ENCODE measurements around the gene RPS4Y1.
"Not testable (repeated sequence)": the region's sequence is repeated elsewhere in the genome, so short reads cannot be mapped to it uniquely, and the experiment has no call there.

RPS4Y1 gene

DNA sequence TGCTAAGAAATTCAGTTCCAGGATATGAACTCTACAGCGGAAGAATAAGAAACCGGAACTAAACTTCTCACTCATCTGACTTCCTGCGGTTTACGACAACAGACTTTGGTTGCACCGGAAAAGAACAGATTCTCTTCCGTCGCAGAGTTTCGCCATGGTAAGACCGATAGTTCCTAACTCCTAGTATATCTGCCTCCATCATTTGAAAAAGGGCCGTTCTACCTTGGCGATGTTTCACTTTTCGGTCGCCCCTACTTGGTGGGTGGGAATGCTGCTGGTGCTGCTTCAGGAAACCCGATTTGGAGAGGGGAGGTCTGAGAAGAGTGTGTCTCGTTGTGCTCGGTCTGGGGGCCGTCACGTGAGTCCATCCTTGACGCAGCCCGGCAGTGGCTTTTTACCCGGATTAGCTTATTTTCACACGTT, at the start of gene RPS4Y1:
Gene RPS4Y1, plus strand, starts transcription at position 132 of the 423 bp plus-strand sequence. Its CDS starts 23 bp downstream, at position 155.
- peak in 1 of 2 donors; percentile 16 for DNase-seq (ENCODE audit: low read depth in 2 of 2)

DNA sequence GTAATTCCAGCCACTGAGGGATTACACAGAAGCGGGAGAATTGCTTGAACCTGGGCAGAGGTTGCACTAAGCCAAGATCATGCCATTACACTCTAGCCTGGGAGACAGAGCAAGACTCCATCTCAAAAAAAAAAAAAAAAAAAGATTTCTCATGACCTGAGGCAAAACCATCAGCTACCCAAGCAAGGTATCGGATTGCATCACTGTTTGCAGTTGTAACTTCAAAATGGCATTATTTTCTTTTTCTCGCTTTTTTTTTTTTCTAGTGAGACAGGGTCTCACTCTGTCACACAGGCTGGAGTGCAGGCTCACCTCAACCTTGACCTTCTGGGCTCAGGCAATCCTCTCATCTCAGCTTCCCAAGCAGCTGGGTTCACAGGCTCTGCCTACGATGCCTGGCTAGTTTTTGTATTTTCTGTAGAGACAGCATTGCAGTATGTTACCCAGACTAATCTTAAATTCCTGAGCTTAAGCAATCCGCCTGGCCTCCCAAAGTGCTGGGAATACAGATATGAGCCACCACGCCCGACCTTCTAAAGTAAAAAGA, 44.4 kb upstream of the RPS4Y1 start:
- no peak for DNase-seq (ENCODE audit: low read depth in 2 of 2)

DNA sequence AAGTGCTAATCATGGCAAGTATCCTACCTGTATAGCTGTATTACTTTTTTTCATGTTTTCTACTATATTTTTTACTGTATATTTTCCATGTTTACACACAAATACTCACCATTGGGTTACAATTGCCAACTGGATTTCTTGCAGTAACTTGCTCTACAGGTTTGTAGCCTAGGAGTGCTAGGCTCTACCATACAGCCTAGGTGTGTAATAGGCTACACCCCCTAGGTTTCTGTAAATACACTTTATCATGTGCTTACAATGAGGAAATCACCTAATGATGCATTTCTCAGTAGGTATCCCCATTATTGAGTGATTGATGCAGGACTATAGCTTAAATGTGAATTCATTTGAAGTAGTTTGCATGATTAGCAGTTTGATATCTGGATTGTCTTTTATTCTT, 43.4 kb upstream of the RPS4Y1 start:
- DNase-seq (ENCODE audit: low read depth in 2 of 2) = no peak

DNA sequence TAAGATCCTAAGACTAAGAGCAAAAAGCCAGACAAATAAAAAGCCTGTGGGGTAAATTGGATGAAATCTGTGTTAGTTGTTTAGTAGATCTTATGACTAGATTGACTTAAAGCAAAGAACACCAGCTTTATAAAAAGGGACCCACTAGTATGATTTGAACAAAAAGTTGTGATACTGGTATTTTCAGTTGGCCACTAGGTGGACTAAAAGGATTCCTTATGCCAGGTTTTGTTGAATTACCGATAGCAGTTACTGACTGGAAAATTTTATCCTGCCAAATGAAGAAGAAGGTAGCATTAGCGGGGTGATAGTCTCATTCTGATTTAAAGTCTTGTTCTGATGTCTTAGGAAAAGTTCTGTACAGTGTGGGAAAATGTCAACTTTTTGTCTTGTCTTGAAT, 41.2 kb upstream of the RPS4Y1 start:
- no peak for DNase-seq (ENCODE audit: low read depth in 2 of 2)

DNA sequence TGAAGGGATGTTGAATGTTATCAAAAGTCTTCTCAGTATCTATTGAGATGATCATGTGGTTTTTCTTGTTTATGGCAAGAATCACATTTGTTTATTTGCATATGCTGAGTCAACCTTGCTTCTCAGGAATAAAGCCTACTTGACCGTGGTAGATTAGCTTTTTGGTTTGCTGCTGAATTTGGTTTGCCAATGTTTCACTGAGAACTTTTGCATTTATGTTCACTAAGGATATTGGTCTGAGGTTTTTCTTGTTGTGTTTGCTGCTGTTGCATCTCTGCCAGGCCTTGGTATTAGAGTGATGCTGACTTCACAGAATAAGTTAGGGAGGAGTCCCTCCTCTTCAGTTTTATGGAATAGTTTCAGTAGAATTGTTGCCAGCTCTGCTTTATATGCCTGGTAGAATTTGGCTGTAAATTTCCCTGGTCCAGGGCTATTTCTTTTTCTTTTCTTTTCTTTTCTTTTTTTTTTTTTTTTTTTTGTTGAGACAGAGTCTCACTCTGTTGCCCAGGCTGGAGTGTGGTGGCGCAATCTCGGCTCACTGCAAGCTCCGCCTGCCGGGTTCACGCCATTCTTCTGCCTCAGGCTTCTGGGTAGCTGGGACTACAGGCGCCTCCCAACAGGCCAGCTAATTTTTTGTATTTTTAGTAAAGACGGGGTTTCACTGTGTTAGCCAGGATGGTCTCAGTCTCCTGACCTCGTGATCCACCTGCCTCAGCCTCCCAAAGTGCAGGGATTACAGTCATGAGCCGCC, 24.1 kb upstream of the RPS4Y1 start:
- not testable (repeated sequence) for DNase-seq (ENCODE audit: low read depth in 2 of 2)

DNA sequence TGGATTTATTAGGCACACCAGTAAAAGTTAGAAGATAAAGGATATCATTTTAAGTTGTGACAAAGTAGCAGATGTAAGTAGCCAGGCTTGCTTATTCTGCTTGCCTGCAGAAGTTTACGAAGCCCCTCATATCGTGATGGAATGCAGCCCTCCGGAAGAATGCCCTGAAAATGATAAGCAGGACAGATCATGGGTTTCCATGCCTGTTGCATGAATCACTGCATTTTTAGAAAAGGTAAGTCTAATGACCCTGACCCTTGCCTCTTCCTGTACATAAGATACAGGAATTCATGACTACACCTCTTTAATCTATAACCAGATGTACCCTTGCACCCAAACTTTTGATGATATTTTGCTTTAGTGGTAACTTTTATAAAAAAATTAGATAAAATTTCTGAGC, 16.9 kb upstream of the RPS4Y1 start:
- no peak for DNase-seq (ENCODE audit: low read depth in 2 of 2)

DNA sequence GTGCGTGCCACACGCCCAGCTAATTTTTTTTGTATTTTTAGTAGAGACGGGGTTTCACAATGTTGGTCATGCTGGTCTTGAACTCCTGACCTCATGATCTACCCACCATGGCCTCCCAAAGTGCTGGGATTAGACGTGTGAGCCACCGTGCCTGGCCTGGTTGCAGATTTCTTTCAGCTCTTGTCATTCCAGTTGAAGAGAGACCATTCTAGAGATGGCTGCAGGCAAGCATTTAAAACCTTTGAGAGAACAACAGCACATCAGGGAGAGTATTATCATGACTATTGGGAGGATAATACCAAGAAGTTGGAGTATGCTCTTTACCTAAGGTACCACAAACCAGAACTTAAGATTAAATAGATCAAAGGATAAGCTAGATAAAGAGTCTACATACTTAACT, 12.9 kb upstream of the RPS4Y1 start:
- no peak for DNase-seq (ENCODE audit: low read depth in 2 of 2)

DNA sequence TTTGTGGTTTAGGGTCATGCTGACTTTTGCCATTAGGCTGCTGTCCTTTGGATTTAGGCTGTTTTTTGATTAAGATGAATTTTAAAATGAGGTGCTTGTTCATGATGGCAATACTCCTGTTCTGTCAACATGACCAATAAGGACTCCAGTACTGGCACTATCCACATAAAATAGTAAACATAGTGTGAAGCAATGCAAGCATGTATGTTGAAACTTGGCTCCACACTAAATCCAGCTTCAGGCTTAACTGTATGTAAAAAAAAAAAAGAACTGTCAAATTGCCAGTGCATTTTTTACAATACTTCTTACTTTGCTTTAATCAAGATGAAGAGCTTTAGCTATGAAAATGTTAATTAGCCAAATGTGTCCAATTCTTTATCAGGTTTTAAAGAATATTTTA, 6.2 kb upstream of the RPS4Y1 start:
- no peak for DNase-seq (ENCODE audit: low read depth in 2 of 2)

DNA sequence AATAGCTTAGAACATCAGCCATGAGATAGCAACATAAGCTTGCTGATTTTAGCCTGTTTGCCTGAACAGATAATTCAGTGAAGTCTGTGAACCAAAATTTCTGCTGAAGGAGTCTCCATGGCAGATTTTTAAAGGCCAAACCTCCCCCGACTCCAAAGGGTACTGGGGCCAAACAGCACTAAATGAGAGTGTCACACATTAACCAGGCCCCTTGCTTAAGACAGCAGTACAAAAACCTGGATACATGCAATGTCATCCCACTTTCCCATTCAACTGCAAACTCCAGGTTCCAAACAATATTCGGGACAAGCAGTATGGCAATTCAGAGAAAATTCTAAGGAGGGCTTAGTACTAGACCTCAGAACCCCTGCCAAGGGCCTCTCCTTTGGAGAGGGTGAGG, 4.3 kb upstream of the RPS4Y1 start:
- no peak for DNase-seq (ENCODE audit: low read depth in 2 of 2)

DNA sequence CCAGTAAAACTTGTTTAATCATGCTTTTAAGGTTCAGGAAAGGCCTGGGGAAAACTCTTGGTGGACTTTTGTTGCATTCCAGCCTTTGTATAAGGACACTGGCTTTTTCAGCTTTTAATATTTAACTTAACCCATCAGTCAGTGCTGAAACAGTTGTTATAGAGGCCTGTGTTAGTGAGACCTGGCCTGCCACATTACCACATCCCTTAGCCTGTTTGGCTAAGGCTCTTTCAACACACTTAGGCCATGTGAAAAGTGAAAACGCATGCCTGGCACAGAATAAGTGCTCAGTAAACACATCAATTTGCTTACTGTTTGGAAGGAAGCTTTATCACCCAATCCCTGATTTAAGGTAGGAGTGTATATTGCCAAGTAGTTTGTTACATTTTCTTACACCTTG, 3.5 kb upstream of the RPS4Y1 start:
- DNase-seq (ENCODE audit: low read depth in 2 of 2) = no peak

DNA sequence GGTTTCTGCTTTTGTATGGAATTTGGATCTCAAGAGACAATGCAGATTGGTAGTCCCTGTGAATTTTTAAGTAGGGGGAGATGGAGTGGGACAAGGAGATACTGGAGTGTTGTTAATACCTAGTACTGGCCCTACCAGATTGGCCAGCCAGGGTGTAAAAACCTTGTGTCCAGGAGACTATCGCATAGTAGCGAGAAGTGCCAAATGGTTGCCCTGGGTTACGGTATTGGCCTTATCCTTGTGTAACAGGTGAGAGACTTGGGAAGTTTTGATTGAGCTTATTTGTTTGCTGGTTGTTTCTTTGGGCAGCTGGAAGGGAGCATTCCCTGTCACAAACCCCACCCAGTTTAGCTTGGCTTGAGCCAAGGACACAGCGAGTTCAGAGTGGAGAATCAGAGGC, 5.4 kb downstream of the RPS4Y1 start:
- DNase-seq (ENCODE audit: low read depth in 2 of 2) = no peak

DNA sequence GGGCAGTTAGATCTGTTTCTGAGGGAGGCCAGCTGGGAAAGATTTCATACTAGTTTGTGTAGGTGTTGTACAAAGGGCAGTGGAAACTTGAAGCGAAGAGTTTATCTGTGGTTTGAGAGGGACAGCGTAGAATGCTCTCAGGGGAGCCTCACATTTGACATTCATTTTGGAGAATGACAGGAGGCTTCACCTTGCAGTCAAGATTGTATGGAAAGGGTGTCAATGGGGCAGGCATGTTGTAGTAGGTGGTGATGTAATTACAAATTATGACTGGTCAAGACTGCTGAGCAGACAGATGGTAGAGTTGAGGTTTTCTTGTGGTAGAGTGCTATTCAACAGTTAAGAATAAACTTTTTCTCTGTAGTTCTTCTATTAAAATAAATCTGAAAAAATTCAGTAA, 7.0 kb downstream of the RPS4Y1 start:
- no peak for DNase-seq (ENCODE audit: low read depth in 2 of 2)

DNA sequence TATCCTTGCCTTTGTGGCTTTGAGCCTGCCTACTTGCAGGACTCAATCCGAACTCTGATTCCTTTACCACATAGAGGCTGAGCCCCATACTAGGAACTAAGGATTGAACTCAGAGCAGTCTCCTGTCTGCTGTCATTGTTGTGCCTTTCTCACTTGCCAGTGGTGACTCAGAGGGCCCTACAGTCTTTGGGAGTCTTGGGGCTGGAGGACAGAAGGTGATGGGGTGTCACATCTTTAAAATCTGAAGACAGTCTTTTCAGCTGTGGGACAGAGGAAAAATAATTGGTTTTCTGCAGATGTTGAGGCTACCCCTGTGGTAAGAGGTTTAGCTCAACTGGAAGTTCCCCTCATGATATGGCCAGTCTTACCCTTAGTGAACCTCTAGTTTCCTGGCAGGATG, 8.0 kb downstream of the RPS4Y1 start:
- DNase-seq (ENCODE audit: low read depth in 2 of 2) = no peak

DNA sequence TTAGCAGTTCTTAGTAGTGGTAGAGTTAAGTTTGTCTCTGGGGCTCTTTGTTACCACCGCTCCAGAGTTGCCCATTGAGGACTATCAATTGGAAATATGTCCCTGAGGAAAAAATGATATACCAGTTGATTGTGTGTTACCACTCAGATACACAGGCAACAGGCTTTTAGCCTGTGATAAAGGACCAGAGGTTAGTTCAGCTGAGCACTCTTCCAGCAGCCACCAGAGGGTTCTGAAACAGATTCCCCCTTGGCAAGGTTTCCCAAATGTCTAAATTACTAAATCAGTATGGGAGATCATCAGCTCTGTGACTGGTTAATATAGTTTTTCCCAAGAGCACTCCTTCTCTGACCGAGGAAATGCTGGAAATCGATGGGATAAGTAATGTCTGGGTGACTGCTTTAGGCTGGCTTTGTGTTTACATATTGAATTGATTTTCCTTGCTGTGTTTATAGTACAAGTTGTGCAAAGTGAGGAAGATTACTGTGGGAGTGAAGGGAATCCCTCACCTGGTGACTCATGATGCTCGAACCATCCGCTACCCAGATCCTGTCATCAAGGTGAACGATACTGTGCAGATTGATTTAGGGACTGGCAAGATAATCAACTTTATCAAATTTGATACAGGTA, 12.9 kb downstream of the RPS4Y1 start:
- no peak for DNase-seq (ENCODE audit: low read depth in 2 of 2)

DNA sequence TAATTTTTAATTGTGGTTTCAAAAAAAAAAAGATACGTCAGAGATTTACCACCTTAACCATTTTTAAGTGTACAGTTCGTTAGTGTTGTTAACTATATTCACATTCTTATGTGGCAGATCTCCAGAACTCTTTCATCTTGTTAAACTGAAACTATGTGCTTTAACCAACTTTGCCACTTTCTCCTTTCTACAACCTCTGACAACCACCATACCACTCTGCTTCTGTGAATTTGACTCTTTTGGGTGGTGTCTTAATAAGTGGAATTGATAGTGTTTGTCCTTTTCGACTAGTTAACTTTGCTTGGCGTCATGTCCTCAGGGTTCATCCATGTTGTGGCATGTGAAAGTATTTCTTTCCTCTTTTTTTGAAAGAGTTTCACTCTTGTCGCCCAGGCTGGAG, 15.7 kb downstream of the RPS4Y1 start:
- no peak for DNase-seq (ENCODE audit: low read depth in 2 of 2)

DNA sequence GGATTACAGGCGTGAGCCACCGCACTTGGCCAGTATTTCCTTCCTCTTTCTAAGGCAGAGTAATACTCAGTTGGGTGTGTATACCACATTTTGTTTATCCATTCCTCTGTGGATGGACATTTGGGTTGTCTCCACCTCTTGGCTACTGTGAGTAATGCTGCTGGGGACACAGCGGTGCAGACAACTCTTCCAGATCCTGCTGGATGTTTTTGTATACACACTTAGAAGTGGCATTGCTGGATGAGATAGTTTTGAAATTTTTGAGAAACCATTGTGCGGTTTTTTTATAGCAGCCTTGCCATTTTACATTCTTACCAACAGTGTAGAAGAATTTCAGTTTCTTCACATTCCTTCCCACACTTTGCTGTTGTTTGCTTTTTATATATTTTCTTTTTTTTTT, 16.3 kb downstream of the RPS4Y1 start:
- DNase-seq (ENCODE audit: low read depth in 2 of 2) = no peak

DNA sequence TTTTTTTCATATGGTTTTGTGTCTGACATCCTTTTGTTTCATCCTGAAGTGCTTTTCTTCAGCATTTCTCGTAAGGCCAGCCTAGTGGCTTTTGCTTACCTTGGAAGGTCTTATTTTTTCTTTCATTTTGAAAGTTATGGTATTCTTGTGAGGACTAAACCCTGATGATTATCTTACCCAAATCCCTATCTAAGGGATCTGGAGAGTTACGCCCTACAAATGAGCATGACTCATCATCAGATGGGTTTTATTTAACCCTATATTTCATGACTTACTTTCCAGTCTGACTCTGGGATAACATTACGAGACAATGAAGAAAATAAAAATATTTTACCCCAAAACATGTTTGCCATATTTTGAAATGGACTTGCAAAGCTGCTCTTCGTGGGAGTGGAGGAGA, 18.4 kb downstream of the RPS4Y1 start:
- no peak for DNase-seq (ENCODE audit: low read depth in 2 of 2)

DNA sequence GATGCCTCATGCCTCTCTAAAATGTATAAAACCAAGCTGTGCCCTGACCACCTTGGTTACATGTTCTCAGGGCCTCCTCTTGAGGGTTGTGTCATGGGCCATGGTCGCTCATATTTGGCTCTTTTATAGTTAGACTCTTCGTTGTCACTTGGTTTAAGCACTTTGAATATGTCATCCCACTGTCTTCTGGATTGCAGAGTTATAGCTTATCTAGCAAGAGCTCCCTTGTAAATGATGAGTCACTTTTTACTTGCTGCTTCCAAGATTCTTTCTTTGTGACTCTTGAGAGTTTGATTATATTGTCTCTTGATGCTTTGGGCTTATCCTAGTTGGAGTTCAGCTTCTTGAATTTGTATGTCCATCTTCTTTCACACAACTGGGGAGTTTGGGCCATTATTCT, 19.1 kb downstream of the RPS4Y1 start:
- DNase-seq (ENCODE audit: low read depth in 2 of 2) = no peak

DNA sequence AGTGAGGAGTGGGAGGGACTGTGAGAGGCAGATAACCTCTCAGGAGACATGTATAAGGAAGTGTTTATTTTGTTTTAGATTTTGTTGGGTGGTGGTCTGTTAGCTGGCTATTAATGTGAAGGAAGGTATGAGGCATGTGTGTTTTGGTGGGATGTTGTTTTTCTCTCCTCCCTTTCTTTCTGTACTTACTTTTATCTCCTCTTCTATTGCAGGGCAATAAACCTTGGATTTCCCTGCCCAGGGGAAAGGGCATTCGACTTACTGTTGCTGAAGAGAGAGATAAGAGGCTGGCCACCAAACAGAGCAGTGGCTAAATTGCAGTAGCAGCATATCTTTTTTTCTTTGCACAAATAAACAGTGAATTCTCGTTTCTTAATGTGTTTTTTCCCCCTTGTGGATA, 25.2 kb downstream of the RPS4Y1 start:
- DNase-seq (ENCODE audit: low read depth in 2 of 2) = no peak

DNA sequence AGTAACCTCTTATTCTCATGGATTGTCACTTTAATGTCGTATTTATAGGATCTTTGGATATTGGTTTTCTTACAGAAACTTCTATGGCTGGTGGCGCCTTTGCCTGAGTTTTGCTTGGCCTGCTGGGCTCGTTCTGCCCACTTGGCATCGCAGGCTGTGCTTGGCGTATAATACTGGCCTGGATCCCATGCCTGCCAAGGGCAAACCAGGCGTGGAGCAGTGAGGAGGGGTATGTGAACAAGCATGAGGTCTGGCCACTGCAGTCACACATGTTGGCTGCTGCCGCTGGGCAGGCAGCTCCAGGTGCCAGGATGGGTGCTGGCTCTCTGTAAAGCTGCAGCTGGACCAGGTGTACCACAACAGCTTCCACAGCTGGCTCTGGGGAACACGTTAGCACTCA, 26.1 kb downstream of the RPS4Y1 start:
- no peak for DNase-seq (ENCODE audit: low read depth in 2 of 2)

DNA sequence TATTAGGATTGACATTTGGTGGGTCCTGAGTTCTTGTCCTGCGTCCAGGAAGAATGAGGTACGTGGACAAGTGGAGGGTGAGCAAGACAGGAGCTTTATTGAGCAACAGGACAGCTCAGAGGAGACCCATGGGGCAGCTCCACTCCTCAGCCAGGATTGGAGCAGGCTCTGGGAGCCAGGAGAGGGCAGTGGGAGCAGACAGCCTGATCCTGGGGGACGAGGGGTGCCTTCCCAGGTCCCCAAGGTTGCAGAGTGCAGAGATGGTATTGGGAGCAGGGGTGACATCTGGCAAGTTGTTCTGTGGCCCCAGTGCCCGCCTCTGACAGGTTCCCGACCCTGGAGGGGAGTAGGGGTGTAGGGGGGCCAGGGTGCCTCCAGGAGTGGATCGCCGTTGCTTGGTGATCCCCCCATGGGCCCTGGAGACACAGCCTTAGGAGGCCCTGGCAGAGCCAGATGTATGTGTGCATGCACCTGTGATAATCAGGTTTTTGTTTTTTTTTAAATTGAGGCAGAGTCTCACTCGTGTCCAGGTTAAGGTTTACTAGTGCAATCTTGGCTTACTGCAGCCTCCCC, 26.7 kb downstream of the RPS4Y1 start:
- DNase-seq (ENCODE audit: low read depth in 2 of 2) = no peak

DNA sequence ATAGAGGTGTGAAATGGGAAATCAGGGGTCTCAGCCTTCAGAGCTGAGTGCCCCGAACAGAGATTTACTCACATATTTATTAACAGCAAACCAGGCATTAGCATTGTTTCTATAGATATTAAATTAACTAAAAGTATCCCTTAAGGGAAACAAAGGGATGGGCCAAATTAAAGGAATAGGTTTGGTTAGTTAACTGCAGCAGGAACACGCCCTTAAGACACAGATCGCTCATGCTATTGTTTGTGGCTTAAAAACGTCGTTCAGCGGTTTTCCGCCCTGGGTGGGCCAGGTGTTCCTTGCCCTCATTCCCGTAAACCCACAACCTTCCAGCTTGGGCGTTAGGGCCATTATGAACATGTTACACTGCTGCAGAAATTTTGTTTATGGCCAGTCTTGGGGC, 30.8 kb downstream of the RPS4Y1 start:
- DNase-seq (ENCODE audit: low read depth in 2 of 2) = not testable (repeated sequence)

DNA sequence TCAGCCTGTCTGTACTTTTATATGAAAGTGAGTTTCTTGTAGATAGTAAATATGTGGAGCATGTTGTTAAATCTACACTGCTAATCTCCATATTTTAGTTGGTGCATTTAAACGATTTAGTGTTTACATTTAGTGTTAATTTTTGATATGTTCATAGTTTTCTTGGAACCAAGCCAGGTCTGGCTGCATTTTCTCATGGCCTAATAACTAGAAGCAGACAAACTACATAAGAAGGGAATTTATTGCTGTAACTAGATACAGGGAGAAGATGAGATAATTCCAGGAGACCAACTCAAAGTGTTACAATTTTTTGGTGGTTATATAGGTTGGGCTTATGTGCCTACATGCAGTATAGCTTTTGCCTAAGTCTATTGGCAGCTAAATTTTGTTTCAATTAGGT, 32.8 kb downstream of the RPS4Y1 start:
- no peak for DNase-seq (ENCODE audit: low read depth in 2 of 2)
